ENCODE results near the gene VIM.
"Not testable (repeated sequence)": the region's sequence is repeated elsewhere in the genome, so short reads cannot be mapped to it uniquely, and the experiment has no call there.

The VIM gene

DNA sequence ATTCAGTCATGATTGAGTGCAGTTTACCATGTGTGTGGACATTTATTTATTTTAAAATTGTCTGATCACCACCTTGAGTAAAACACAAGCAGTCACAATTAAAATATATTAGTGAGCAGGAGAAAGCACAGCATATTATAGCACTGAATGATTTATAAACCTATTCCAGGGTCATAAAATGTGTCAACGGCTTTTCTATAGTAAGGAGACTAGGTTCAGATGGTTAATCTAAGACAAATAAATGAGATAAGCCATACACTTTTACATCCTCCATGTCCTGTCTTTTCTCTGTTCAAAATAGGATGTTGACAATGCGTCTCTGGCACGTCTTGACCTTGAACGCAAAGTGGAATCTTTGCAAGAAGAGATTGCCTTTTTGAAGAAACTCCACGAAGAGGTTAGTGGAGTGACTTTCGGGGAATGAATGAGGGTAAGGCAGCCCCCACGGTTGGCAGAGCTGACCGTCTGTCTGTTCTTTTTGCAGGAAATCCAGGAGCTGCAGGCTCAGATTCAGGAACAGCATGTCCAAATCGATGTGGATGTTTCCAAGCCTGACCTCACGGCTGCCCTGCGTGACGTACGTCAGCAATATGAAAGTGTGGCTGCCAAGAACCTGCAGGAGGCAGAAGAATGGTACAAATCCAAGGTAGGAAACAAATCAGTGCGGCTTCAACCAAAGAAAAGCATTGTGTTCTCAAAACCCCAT lies 5.4 kb downstream of the VIM start:
- DNase-seq, result no peak

DNA sequence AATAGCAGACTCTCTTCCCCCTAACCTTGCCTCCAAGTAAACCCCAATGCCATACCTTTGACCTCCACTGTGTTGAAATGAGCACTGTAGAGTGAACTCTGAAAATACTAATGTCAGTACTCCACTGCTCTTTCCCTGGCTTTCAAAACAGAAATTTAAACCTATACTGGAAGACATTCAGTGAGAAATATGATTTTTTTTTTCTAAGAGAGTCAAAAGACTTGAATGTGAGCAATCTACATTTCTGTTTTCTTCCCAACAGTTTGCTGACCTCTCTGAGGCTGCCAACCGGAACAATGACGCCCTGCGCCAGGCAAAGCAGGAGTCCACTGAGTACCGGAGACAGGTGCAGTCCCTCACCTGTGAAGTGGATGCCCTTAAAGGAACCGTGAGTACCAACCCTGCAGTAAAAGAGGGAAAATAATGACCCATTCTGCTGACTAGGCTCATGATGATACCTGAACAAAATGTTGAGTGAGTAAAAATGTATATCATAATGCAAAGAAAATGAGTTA lies 6.4 kb downstream of the VIM start:
- no peak for DNase-seq

DNA sequence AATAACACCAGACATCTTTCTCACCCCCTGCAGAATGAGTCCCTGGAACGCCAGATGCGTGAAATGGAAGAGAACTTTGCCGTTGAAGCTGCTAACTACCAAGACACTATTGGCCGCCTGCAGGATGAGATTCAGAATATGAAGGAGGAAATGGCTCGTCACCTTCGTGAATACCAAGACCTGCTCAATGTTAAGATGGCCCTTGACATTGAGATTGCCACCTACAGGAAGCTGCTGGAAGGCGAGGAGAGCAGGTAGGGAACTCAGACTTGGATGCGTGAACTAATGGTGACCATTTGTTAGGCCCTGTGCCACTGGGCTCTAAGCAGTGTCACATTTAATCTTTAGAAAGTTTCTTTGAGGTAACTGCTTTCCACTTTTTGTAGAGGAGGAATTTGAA lies 7.1 kb downstream of the VIM start:
- no peak for DNase-seq

DNA sequence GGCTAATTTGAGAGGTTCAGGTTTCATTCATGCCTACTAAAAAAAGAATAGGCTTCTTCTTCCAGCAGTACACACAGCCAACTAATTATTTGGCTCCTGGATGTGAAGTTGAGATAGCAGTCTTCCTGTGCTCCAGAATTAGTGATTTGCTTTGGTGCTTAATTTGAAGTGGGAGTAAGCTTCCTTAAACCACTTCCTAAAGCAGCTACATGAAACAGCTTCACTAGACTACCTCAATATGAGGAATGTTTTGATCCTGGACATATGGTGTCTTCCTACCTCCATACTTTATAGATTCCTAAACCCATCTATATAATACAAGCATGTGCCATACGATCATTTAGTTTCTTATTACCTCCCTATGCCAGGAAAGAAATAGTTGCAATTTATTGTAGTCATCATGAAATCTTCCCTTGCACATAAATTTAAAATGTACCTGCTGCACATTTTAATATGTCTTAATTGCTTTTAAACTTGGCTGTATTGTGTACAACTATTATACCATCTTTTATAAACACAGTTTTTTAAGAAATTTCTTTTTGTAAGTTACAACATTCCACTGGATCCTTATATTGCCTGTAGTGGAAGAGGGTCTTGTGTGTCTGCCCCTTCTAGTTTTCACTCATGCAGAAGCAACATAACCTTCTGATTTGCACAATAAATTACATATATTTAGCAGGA lies 8.6 kb downstream of the VIM start:
- DNase-seq, result no peak

DNA sequence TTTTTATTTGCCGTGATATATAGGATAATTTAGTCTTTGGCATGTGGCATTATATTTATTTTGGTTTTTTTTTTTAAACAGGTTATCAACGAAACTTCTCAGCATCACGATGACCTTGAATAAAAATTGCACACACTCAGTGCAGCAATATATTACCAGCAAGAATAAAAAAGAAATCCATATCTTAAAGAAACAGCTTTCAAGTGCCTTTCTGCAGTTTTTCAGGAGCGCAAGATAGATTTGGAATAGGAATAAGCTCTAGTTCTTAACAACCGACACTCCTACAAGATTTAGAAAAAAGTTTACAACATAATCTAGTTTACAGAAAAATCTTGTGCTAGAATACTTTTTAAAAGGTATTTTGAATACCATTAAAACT lies 9.1 kb downstream of the VIM start:
- no peak for DNase-seq

DNA sequence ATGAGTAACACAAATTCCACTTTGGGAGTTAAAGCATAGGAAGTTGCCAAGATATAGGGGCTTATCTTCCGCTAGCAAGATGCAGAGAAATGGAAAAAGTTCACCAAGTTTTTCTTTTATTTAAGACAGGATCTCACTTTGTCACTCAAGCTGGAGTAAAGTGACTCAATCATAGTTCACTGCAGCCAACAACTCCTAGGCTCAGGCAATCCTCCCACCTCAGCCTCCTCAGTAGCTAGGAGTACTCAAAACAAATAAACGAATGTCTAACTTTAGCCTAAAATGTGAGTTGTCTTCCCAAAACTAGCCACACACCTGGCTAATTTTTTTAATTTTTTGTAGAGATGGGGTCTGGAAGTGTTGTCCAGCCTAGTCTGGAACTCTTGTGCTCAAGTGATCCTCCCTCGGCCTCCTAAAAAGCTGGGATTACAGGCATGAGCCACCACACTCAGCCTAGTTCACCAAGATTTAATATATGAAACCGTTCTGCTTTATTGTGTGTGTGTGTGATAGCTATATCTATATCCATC lies 9.9 kb downstream of the VIM start:
- DNase-seq, result no peak

DNA sequence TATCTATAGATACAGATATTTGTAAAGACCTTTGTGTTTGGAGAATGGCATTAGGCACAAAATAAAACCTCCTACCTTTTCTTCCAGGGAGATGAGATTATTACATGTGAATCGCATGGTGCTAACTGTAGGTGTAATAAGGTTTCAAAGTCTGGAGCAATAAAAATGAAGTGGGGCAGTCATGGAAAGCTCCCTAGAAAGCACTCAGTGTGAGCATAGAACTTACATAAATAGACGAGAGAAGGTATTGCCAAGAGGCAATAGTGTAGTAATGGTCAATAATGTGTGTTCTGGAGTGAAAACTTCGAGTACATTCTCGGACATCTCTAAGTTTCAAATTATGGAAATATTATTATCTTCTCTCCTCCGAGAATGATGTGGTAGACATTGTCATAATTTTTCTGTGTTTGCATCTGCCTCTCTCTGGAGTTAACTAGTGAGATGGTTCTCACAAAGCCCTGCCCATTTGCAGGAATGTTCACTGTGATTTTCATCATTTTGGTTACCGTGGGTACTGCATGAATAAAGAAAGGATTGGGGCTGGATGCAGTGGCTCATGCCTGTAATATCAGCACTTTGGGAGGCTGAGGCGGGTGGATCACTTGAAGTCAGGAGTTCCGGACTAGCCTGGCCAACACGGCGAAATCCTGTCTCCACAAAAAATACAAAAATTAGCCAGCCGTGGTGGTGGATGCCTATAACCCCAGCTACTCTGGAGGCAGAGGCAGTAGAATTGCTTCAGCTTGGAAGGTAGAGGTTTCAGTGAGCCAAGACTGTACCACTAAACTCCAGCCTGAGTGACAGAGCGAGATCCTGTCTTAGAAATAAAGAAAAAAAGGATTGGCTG lies 10.6 kb downstream of the VIM start:
- no peak for DNase-seq

DNA sequence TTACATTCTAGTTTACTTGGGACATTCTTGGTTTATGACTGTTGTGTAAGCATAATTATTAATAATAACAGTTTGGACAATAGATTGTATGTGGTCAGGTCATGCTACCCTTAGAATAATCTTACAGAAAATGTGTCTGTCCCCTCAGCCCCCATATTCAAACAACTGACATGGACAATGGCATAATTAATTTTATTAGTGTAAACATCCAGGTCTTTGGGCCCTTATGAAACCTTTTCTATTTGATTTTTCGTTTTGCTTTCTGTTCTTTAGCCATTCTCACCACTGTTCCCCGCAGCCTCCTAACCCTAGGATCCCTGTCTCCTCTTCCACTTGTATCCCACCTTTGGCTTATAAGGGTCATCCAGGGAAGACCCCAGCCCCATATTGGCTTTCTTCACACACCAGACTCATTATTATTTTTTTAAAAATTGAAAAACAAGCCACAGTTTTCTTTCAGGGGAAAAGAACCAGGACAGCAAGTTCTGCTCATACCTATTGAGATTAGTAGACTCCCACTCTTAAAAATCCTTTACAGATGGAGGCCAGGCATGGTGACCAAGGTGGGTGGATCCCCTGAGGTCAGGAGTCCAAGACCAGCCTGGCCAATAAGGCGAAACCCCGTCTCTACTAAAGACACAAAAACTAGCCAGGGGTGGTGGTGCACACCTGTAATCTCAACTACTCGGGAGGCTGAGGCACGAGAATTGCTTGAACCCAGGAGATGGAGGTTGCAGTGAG lies 11.5 kb downstream of the VIM start:
- no peak for DNase-seq

DNA sequence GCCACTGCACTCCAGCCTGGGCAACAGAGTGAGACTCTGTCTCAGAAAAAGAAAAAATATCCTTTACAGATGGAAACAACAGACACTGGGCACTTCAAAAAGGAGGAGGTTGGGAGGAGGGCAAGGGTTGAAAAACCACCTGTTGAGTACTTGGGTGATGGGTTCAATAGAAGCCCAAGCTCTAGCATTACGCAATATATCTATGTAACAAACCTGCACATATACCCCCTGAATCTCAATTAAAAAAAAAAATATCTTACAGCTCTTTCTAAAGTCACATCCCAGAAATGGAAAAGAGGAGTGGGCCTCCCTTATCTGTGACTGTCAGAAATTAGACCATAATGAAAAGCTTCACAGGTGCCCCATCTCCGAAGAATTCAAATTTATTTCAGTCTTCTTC lies 12.1 kb downstream of the VIM start:
- DNase-seq, result no peak

DNA sequence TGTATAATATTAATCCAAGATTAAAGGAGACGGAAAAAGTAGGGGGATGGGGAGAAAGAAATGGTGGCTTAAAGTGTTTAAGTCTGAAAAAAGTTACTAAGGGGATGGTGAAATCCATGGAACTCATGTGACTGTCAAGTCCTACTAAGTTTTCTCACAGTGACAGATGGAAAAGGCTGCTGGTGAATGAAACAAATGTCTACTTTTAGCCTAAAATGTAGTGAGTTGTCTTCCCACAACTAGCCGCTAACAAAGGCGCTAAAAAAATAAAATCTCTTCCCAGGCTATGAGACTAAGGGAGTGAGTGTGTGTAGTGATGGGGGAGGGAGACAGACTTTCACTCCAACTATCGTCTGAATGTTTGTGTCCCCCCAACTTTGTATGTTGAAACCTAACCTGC lies 12.6 kb downstream of the VIM start:
- no peak for DNase-seq

DNA sequence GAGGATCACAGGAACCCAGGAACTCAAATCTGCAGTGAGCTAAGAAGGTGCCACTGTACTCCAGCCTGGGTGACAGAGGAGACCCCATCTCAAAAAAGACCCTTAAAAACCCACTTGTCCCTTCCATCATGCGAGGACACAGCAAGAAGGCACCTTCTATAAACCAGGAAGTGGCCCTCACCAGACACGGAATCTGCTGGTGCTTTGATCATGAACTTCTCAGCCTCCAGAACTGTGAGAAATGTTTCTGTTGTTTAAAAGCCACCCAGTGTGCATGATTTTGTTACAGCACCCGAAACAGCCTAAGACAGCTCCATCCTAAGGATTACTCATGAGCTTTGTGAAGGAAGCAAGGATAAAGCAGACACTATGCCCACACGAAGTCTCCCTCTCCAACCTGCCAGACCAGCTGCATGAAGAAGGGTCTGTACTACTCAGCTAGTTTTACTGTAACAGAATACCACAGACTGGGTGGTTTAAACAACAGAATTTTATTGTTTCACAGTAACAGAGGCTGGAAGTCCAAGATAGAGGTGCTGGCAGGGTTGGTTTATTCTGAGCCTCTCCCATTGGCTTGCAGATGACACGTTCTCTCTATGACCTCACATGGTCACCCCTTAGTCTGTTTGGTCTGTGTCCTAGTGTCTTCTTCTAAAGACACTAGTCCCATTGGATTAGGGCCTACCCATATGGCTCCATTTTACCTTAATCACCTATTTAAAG lies 13.7 kb downstream of the VIM start:
- DNase-seq, result no peak

DNA sequence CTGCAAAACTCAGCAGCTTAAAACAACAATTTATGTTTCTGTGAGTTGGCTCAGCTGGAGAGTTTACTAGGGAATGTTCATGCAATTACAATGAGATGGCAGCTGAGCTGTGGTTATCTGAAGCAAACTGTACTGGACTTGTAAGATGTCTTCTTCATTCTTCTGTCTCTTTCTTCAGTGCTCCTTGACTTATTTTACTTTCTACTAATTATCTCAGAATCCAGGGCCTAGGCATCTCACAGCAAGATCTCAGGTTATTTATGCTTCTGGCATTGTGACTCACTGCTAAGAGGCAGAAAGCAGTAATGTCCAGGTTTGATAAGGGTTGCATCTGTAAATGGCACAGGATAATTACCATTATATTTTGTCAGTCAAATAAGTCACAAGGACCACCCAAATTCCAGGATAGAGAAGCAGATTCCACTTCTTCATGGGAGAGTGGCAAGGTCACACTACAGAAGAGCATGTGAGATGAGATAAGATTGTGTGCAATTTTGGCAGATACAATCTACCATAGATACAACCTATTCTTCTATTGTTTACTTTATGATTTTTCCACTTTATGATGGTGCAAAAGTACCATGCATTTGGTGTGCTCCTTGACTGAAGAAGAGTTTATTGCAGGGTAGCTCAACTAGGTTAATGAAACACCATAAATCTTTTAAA lies 16.8 kb downstream of the VIM start:
- DNase-seq, result no peak

DNA sequence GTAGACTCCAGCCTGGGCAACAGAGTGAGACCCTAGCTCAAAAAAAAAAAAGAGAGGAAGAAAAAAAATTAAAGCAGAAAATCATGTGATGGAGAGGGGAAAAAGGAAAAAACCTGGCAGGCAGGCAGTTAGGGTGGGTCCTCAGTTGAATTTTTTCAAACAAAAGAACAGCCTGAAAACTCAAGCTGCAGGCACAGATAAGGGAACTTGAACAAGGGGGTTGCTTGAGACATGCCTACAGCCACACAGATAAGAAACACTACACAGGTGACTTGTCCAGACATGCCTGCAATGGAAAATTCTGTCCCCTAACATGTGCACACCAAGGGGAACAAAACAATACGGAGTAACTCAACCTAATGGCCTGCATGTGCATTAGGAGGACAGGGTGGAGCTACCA lies 19.2 kb downstream of the VIM start:
- no peak for DNase-seq

DNA sequence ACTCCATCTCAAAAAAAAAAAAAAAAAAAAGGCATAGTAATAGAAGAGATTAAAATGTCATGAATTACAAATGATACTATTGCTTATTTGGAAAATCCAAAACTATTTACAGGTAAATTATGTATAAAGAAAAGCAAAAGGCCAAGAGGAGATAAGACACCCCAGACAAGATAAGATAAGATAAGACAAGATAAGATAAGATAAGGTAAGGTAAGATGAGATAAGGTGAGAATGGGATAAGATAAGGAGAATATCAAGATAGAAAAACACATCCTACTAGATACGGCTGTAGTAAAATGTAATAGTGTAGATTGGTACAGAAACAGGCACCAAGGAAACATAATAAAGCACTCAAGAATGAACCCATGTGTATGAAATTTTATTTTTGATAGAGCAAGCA lies 20.9 kb downstream of the VIM start:
- no peak for DNase-seq

DNA sequence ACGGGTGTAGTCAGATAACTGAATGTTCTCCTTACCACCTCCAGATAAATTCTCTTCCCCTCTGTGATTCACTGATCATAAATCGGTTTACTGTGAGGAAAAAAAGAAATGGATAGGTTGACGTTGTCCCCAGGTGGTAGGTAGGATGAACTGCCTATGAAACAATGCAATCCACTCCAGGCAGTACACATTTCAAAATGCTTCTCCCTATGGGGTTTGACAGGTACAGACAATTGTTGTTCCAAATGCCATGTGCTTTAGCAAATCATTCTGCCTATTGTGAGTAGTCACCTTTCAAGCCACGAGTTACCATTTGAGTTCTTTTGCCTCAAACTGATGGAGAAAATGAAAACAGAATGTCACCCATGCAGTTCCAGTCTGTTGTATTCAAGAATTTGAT lies 21.8 kb downstream of the VIM start:
- no peak for DNase-seq

DNA sequence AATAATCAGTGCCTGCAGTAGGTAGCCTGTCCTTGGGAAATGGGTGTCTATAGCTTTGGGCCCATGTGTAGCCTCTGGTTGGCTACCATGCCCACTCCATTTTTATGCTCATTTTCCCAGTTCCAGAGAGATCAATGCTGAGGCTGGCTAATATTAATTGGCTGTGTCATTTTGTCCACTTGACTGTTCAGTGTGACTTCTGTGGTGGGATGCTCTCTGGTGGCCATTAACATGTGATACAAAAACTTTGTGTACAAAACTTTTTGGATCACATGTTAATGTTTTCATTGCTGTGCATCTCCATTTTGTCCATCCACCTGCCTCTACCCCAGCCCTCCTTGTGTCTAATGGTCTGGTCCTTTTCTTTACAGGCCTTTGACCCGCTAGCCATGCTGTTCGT lies 22.7 kb downstream of the VIM start:
- DNase-seq, result no peak

DNA sequence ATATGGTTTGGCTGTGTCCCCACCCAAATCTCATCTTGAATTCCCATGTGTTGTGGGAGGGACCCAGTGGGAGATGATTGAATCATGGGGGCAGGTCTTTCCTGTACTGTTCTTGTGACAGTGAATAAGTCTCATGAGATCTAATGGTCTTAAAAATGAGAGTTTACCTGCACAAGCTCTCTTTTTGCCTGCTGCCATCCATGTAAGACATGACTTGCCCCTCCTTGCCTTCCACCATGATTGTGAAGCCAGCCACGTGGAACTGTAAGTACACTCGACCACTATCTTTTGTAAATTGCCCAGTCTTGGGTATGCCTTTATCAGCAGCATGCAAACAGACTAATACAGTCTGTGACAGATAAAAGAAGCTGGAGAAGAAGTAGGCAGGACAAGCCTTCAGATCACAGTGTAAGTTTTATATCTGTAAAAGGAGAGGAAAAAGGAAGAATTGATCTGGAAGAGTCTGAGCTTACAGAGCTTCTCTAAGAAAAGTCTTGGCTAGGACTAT lies 26.6 kb downstream of the VIM start:
- DNase-seq, result not testable (repeated sequence)

DNA sequence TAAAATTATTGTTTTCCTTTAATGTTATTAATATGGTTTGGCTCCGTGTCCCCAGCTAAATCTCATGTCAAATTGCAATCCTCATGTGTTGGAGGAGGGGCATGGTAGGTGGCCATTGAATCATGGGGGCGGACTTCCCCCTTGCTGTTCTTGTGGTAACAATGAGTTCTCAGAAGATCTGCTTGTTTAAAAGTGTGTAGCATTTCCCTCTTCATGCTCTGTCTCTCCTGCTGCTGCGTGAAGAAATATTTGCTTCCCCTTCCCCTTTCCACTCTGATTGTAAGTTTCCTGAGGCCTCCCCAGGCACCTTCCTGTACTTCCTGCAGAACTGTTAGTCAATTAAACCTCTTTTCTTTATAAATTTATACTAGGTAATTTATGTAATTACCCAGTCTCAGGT lies 27.5 kb downstream of the VIM start:
- DNase-seq, result no peak

DNA sequence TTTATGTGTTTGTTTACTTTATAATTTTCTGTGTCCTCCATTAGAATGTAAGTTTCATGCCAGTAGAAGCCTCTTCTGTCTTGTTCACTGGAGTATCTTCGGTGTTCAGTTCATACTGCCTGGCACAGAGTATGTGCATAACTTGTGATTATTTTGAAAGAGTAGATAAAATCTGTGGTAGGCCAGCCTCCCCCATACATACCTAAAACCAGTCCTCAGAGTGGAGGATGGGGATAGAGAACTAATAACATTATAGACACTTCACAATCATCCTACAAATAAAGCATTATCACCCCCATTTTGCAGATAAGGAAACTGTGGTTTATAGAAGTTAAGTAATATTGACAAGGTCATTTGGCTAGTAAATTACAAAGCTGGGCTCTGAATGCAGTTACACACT lies 28.0 kb downstream of the VIM start:
- DNase-seq, result no peak

DNA sequence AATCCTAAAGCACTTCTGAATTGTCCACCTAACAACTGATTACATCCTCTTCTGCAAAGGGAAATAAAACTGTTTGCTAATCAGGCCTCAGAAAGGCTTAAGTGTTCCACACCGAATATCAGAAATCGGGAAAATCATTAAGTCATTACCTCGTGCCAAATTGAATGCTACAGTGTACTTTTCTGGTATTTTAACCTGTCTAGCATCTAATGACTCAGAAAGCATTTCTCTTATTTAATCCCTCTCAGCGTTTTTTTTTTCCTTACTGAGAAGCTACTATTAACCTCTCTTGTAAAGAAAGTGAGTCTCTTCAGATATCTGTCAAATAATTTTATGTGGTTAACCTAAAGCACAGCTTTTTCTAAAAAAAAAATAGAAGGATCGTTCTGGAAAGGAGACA lies 28.6 kb downstream of the VIM start:
- DNase-seq, result no peak

Data from stimulated activated naive CD4-positive, alpha-beta T cell treated with Interleukin-2 at 50 U/mL for 16 hours (primary cell).